HFF-Myc (cell line): ENCODE results near the gene EXD3.

Source experiments
- DNase-seq: peaks from one replicate; pipeline ENCODE4 v3.0.0-alpha.2; 2011; ENCODE audit warnings: low read depth; ENCODE audit errors: extremely low read depth
- H3K4me3 ChIP-seq: replicated peaks from 2 replicates; pipeline ENCODE4 v1.5.1; 2011; ENCODE audit warnings: low read depth, mild to moderate bottlenecking, control low read depth, low read length
- TF ChIP-seq, protein P1 (sequence below): IDR thresholded peaks from 2 replicates; pipeline ENCODE4 v1.5.1; 2012; ENCODE audit warnings: mild to moderate bottlenecking, low read depth, low read length, control low read depth; ENCODE audit errors: missing control alignments

The EXD3 gene

DNA sequence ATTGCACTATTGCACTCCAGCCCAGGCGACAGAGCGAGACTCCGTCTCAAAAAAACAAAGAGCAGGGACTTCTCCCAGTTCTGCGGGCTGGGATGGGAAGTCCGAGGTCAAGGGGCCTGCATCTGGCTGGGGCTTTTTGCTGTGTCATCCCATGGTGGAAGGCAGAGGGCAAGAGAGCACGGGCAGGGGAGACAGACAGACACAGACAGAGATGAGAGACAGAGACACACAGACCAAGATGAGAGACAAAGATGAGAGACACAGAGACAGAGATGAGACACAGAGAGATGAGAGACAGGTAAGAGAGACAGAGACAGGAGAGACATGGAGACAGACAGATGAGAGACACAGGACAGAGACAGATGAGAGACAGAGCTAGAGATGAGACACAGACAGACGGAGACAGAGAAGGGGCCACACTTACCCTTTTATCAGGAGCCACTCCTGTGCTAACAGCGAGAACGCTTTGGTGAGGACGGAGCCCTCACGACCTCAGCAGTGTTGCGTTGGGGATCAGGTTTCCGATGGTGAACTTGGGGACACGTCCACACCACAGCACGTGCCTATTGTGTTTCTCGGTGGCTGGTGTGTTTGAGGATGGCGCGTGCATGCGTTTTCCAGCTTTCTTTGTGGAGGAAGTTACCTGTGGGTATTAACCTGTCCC is 154.3 kb downstream of the EXD3 start:
- no peak overlapping the region for H3K4me3 ChIP-seq
- no peak for DNase-seq
- TF ChIP-seq, protein P1, sequence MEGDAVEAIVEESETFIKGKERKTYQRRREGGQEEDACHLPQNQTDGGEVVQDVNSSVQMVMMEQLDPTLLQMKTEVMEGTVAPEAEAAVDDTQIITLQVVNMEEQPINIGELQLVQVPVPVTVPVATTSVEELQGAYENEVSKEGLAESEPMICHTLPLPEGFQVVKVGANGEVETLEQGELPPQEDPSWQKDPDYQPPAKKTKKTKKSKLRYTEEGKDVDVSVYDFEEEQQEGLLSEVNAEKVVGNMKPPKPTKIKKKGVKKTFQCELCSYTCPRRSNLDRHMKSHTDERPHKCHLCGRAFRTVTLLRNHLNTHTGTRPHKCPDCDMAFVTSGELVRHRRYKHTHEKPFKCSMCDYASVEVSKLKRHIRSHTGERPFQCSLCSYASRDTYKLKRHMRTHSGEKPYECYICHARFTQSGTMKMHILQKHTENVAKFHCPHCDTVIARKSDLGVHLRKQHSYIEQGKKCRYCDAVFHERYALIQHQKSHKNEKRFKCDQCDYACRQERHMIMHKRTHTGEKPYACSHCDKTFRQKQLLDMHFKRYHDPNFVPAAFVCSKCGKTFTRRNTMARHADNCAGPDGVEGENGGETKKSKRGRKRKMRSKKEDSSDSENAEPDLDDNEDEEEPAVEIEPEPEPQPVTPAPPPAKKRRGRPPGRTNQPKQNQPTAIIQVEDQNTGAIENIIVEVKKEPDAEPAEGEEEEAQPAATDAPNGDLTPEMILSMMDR, result no peak

DNA sequence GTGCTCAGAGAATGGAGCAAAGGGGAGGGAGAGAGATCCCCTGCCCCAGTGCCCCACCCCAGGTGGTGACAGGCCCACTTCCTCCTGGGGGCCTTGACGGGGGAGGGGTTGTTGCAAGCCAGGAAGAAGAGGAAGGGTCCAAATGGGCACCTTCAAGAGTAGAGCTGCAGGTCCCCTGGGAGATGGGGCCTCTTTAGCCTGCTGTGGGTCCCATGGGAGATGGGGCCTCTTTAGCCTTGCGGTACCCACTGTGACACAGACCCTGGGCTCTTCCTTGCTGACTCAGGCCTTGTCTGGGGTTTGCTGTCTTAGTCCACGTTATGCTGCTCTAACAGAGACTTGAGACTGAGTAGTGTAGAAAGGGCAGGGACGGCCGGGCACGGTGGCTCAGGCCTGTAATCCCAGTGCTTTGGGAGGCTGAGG is 155.0 kb downstream of the EXD3 start:
- TF ChIP-seq, protein P1, result no peak
- no peak overlapping the region for H3K4me3 ChIP-seq
- no peak for DNase-seq

DNA sequence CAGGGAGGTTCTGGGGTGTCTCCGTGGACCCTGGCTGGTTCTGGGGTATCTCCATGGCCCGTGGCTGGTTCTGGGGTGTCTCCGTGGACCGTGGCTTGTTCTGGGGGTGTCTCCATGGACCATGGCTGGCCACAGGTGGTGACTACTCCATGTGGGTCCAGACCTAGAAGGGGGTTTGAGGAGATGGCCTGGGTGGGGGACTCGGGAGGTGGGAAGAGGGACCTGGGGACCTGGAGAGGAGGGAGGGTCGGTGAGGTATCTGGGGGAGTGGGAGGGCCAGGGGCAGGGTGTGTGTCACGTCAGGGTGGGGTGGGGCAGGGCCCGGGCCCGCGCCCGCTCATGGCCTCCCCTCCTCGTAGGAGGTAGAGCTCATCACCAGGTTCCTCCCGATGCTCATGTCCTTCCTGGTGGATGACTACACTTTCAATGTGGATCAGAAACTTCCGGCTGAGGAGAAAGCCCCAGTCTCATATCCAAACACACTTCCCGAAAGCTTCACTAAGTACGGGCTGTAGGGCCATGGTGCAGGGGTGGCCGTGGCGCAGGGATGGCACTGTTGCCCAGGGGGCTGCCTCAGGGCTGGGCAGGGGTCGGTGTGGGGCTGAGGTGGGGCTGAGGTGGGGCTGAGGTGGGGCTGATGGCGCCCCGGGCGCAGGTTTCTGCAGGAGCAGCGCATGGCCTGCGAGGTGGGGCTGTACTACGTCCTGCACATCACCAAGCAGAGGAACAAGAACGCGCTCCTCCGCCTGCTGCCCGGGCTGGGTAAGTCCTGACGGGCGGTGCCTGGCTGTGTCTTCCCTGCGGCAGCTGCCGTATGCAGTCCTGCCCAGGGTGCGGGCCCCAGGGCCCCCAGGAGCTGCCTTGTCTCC is 156.1 kb downstream of the EXD3 start:
- TF ChIP-seq, protein P1, result no peak
- no peak for DNase-seq
- H3K4me3 ChIP-seq, result no peak overlapping the region

DNA sequence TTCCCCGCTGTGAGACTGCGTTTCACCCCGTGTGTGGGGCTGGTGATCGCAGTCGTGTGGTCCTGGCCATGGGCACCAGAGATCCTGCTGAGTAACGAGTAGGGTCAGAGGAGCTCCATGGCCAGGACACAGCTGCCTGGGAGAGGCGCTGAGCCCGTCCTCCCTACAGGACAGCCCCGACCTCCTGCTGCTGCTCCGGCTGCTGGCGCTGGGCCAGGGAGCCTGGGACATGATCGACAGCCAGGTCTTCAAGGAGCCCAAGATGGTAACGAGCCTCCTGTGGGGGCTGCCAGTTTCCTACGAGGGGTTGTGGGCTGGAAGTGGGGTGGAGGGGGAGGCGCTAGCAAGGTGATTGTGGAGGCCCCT is 156.8 kb downstream of the EXD3 start:
- no peak for DNase-seq
- TF ChIP-seq, protein P1, result no peak
- no peak overlapping the region for H3K4me3 ChIP-seq

DNA sequence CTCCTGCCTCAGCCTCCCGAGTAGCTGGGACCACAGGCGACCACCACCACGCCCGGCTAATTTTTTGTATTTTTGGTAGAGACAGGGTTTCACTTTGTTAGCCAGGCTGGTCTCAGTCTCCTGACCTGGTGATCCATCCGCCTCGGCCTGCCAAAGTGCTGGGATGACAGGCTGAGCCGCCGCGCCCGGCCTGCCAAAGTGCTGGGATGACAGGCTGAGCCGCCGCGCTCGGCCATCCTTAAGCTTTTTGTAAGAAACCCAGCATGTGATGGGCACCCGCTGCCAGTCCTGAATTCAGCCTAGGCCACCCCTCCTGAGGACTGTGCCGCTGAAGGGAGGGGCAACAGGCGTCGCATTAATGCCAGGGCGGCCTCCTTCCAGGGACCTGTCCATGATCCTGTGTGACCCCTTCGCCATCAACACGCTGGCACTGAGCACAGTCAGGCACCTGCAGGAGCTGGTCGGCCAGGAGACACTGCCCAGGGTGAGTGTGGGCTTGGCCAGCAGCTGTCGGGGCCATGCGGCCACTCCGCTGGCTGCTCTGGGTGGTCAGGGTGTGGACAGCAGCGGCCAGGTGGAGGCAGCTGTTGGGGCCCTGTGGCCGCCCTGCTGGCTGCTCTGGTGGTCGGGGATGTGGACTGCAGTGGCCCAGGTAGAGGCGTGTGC is 157.3 kb downstream of the EXD3 start:
- no peak overlapping the region for H3K4me3 ChIP-seq
- no peak for DNase-seq
- TF ChIP-seq, protein P1, result no peak

DNA sequence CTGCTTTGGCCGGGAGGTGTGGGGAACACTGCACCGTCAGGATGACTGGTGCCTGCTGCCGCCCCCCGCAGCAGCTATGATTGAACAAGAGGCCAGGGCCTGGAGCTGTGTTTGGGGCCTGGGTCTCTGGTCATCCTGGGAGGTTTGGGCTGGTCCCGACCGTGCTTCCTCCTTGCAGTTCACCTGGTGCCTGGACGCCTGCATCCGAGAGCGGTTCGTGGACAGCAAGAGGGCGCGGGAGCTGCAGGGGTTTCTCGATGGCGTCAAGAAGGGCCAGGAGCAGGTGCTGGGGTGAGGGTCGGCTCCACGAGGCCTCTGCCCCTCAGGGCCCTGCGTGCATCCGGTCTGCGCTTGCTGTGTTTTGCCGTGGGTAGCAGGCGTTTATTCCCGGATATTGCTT is 158.9 kb downstream of the EXD3 start:
- TF ChIP-seq, protein P1, result no peak
- DNase-seq, result no peak
- no peak overlapping the region for H3K4me3 ChIP-seq
